ENCODE data around the gene XRCC3.

The XRCC3 gene

DNA sequence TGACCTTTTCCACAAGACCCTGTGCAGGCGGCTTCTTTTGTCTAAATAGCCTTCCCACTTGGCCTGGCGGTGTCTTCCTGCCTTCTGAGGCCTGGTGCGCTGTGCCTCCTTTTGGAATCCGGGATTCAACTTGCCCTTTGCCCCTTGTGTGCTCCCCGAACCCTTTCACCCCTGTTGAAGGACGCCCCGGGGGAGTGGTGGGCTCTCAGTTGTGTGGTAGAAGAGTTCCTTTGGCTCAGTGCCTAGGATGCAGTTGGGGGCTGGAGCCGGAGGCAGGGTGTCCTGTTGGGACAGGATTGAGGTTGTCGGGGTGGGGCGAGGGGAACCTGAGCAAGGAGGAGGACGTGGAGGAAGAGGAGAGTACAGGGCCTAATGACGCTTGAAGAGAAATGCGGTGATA is 51.7 kb downstream of the XRCC3 start:
- DNase-seq (ENCODE audit: low read depth): no peak

DNA sequence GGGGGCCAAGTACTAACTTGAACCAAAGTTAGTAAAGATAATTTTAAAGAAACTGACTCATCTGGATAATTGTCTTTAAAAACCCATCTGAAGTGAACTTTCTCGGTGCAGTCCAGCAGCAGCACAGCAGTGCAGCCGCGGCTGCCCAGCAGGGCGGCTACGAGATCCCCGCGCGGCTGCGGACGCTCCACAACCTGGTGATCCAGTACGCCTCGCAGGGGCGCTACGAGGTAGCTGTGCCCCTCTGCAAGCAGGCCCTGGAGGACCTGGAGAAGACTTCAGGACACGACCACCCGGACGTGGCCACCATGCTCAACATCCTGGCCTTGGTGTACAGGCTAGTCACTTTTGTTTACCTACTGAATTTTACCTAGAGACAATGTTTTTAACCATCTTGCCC is 52.7 kb downstream of the XRCC3 start:
- no peak for DNase-seq (ENCODE audit: low read depth)

DNA sequence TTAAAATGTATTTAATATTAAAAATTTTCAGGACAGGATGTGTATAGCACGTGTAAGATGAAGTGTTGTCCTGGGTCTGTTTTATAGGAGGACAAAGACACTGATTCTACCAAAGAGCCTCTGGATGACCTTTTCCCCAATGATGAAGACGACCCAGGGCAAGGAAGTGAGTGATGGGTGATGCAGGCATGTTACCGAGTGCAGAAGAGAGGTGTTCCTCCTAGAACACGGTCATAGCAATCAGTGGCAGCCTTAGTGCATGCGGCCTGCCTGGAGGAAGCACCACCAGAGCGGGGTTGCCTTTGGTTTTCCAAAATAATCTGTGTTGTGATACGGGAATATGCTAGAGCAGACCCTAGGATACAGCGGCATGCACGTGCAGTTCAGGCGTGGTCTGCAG is 53.2 kb downstream of the XRCC3 start:
- DNase-seq (ENCODE audit: low read depth): no peak

DNA sequence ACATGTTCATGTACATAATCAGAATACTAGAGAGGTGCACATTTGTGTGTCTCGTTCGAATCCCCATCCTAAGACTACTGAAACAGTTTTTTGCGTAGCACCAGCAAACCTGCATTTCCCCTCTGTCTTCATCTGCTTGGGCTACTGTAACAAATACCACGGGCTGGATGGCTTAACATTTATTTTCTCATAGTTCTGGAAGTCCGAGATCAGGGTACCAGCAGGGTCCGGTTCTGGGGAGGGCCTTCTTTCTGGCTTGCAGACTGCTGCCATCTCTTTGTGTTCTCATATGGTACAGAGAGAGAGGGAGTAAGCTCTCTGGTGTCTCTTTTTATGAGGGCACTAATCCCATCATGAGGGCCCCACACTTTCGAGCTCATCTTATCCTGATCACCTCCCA is 55.6 kb downstream of the XRCC3 start:
- DNase-seq (ENCODE audit: low read depth): no peak

DNA sequence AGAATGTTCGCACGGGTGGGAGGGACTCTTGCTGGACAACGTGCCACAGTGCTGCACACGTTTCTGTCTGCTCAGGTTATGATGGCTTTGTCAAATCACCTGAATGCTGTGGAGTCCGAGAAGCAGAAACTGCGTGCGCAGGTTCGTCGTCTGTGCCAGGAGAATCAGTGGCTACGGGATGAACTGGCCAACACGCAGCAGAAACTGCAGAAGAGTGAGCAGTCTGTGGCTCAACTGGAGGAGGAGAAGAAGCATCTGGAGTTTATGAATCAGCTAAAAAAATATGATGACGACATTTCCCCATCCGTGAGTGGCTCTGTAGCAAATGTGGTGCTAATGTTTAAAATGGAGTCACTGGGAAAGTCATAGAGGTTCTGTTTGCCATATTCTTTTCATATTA is 57.8 kb downstream of the XRCC3 start:
- DNase-seq (ENCODE audit: low read depth): peak; percentile 76

DNA sequence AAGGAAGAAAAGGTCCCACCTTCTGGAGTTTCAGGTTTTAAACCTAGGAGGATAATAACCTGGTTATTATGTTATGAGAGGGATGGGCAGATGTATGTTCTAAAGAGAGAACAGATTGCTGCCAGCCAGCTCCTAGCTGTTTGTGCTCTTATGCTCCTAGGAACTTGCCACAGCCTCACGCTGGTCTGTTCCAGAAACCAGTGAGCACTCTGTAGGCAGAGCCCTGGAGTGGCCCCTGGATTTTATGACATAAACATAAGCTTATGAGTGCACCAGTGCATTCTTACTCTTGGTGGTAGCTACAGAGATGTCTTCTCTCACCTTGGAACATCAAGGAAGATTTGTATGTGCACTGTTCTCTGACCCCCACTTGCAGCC is 58.5 kb downstream of the XRCC3 start:
- DNase-seq (ENCODE audit: low read depth): no peak

DNA sequence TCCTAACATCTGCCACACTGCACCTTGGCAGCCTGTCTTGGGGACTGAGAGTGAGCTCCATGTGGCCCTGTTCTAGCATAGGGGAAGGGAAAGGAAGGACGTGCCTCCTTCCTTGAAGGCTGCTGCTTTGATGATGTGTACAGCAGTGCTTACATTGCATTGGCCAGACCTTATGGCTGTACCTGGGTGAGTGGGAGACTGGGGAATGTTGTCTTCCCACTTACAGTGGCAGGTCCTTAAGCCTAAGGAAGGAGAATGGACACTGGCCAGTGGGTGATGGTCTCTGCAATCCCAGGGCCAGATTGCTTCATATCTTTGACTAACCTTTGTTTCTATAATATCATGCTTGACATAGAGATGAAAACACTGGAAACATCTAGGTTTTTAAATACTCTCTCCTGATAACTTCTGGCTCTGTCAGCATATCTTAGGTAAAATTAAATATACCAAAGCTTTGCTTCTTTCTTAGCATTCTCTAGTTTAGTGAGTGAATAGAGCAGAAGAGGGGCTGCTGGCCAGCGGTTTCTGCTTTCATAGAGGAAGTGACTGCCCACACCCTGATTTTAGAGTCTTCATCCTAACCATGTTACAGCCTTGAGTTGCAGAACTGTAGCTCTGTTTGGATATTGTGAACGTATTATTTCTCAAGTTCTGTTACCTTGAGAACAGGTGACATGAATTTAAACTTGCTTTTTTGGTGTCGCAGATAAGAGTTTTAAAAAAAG is 59.1 kb downstream of the XRCC3 start:
- peak; percentile 16 for DNase-seq (ENCODE audit: low read depth)

DNA sequence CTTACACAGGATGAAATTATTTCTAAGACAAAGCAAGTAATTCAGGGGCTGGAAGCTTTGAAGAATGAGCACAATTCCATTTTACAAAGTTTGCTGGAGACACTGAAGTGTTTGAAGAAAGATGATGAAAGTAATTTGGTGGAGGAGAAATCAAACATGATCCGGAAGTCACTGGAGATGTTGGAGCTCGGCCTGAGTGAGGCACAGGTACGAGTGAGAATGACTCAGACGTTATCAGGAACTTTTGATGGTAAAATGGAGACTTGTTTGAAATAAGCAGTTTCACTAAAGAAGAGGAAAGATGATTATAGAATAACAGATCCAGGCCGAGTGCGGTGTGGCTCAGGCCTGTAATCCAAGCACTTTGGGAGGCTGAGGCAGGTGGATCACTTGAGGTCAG is 60.6 kb downstream of the XRCC3 start:
- no peak for DNase-seq (ENCODE audit: low read depth)

DNA sequence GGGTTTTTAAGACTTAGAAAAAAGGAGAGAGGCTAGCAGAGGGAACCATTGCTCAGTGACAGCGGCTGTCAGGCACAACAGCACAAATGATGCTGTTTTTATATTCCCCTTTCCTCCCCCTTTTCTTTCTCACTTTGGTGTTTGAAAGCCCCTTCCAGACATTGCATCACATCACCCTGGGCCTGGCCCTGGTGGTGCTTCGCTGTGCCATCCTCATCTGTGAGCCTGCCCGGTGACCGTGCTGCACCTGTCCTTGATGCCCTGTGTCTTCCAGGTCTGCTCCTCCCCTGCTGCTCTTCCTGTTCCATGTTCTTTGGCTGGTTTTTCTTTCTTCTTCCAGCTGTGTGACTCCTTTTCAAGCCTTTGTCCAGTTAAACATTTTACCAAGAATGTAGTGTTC is 61.4 kb downstream of the XRCC3 start:
- no peak for DNase-seq (ENCODE audit: low read depth)

DNA sequence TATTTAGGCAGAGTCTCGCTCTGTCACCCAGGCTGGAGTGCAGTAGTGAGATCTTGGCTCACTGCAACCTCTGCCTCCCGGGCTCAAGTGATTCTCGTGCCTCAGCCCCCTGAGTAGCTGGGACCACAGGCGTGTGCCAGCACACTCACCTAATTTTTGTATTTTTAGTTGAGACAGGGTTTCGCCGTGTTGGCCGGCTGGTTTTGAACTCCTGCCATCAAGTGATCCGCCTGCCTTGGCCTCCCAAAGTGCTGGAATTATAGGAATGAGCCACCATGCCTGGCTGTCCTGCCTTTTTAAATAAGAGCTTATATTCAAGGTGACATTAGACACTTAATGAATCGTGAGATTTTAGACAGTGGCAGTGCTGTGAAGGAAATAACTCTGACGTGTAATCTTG is 61.9 kb downstream of the XRCC3 start:
- peak; percentile 54 for DNase-seq (ENCODE audit: low read depth)

DNA sequence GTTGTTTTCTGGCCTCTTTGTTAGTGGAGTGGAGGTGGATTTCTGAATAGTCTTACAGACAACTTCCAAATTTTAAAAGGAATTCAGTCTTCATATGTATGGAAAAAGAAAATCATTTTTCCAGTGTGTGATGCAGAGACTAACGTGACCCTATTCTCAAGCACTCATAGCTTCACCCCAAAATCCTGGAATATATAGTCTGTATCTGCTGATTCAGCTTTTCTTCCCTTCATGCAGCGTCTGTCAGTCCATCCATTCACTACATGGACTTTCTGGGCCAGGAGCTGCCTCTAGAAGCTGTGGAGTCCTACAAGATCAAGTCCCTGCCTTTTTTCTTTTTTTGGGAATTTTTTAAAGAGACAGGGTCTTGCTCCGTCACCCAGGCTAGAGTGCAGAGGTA is 62.4 kb downstream of the XRCC3 start:
- DNase-seq (ENCODE audit: low read depth): no peak

DNA sequence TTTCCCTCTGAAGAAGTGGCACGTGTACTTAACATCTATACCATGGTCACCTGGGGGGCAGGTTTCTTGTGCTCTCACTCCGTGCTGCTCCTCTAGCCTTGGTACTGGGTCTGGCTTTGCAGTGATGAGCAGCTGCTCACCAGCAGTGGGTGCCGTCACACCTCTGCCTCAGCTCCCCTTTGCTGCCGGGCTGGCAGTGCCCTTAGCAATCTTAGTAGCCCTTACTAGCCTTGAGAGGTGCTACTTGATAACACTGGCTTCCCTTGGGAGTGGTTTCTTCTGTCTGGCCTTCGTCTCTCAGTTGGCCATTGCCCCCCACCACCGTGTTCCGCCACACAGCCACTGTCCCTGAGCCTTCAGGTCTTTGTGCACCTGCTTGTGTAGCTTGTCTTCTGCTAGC is 63.7 kb downstream of the XRCC3 start:
- DNase-seq (ENCODE audit: low read depth): no peak

DNA sequence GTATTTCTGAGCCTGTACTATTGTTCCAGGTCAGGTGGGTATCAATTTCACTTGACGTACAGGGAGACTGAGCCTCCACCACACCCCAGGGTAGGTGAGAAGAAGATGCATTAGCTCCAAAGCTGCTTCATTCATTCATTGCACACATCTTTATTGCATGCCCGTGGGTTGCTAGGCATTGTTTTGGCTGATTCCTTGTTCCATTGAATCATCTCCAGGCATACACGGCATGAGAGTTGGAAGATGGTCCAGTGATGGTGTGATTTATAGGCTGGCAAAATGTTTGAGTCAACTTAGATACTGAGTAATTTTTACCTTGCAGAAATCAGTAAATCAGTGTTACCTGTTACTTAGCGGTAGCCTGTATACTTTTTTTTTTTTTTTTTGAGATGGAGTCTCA is 65.0 kb downstream of the XRCC3 start:
- no peak for DNase-seq (ENCODE audit: low read depth)

DNA sequence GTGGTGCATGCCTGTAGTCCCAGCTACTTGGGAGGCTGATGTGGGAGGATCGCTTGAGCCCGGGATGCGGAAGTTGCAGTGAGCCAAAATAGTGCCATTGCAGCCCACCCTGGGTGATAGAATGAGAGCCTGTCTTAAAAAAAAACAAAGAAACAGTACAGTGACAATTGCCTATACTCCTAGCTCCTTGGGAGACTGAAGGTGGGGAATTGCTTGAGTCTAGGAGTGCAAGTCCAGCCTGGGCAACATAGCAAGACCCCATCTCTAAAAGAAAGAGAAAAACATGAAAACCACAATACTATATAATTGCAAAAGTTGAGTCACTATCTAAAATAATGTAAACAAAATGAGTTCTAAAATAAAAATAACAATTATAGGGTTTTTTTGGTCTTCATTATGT is 66.2 kb downstream of the XRCC3 start:
- no peak for DNase-seq (ENCODE audit: low read depth)

Data from fibroblast of gingiva (primary cell).